NAMALWA (cell line): ENCODE measurements around the gene FHAD1.

Experiments used
- DNase-seq: peaks from one replicate; pipeline ENCODE4 v3.0.0-alpha.2; 2015; ENCODE audit warnings: low spot score

Gene FHAD1

GRCh38 chr1:15326691-15327588 is 79.9 kb downstream of the FHAD1 start:
- DNase-seq: no peak

GRCh38 chr1:15328351-15329103 is 81.5 kb downstream of the FHAD1 start:
- DNase-seq: no peak

- DNase-seq: no peak
Measured at GRCh38 chr1:15329104-15329820, 82.2 kb downstream of the FHAD1 start.

GRCh38 chr1:15330028-15330427 is 83.0 kb downstream of the FHAD1 start:
- no peak for DNase-seq

- no peak for DNase-seq
Measured at GRCh38 chr1:15331180-15331579, 84.2 kb downstream of the FHAD1 start.

GRCh38 chr1:15331734-15332133 is 84.7 kb downstream of the FHAD1 start:
- no peak for DNase-seq

GRCh38 chr1:15332525-15332924 is 85.5 kb downstream of the FHAD1 start:
- no peak for DNase-seq

GRCh38 chr1:15332952-15333715 is 86.1 kb downstream of the FHAD1 start:
- DNase-seq: no peak

- DNase-seq: no peak
Measured at GRCh38 chr1:15334995-15335394, 88.0 kb downstream of the FHAD1 start.

- no peak for DNase-seq
Measured at GRCh38 chr1:15336866-15337265, 89.8 kb downstream of the FHAD1 start.

GRCh38 chr1:15337656-15338402 is 90.8 kb downstream of the FHAD1 start:
- DNase-seq: no peak

- DNase-seq: no peak
Measured at GRCh38 chr1:15339570-15339969, 92.5 kb downstream of the FHAD1 start.

GRCh38 chr1:15341228-15341627 is 94.2 kb downstream of the FHAD1 start:
- no peak for DNase-seq

GRCh38 chr1:15341634-15342407 is 94.8 kb downstream of the FHAD1 start:
- DNase-seq: no peak

GRCh38 chr1:15342408-15342967 is 95.5 kb downstream of the FHAD1 start:
- no peak for DNase-seq

- no peak for DNase-seq
Measured at GRCh38 chr1:15343099-15343498, 96.1 kb downstream of the FHAD1 start.

- DNase-seq: no peak
Measured at GRCh38 chr1:15343729-15344128, 96.7 kb downstream of the FHAD1 start.

- DNase-seq: no peak
Measured at GRCh38 chr1:15344380-15344779, 97.4 kb downstream of the FHAD1 start.

- DNase-seq: no peak
Measured at GRCh38 chr1:15344800-15345704, 98.0 kb downstream of the FHAD1 start.
